Thyroid gland (tissue), 4 donors: ENCODE measurements around the gene FGGY.

ENCODE experiments used
- CTCF ChIP-seq, 6 experiments: fragments of 200-600 bp in 3 of 6; fragments of 450-650 bp in 3 of 6; sonication (generic) in 3 of 6; IDR thresholded peaks; one replicate each; pipeline ENCODE4 v1.5.1; 2016 to 2019; ENCODE audit warnings: antibody characterized with exemption in 6 of 6, mild to moderate bottlenecking in 2 of 6, inconsistent platforms in 1 of 6, moderate library complexity in 1 of 6
- POLR2A ChIP-seq, 2 donors: fragments of 450-650 bp; IDR thresholded peaks; one replicate each; pipeline ENCODE4 v1.6.1; 2017; ENCODE audit warnings: antibody characterized with exemption in 2 of 2, mild to moderate bottlenecking in 2 of 2, moderate library complexity in 1 of 2

- TF ChIP-seq CTCF (IDR thresholded peaks at IDR 0.05) (no peak), POLR2A (IDR thresholded peaks at IDR 0.05) (no peak)
These were observed 189.7 kb downstream of the FGGY start for GRCh38 chr1:59486615-59487014.
